GM12801 (cell line): ENCODE measurements around the gene SP100.

Experiments
- CTCF ChIP-seq: IDR thresholded peaks from one replicate; pipeline ENCODE4 v1.5.1; 2011; ENCODE audit warnings: control low read depth; ENCODE audit not compliant: insufficient read length; ENCODE audit errors: extremely low read depth

SP100 gene

GRCh38 chr2:230425377-230425776 lies 9.4 kb downstream of the SP100 start:
- TF ChIP-seq CTCF, result no peak

GRCh38 chr2:230429513-230429912 lies 13.5 kb downstream of the SP100 start:
- TF ChIP-seq CTCF, result no peak

GRCh38 chr2:230430957-230431910 lies 15.2 kb downstream of the SP100 start:
- TF ChIP-seq CTCF, result no peak

GRCh38 chr2:230434677-230435324 lies 18.8 kb downstream of the SP100 start:
- no peak for TF ChIP-seq CTCF

GRCh38 chr2:230435431-230435830 lies 19.4 kb downstream of the SP100 start:
- TF ChIP-seq CTCF, result no peak

GRCh38 chr2:230439590-230439989 lies 23.6 kb downstream of the SP100 start:
- TF ChIP-seq CTCF, result no peak

GRCh38 chr2:230441227-230441897 lies 25.4 kb downstream of the SP100 start:
- no peak for TF ChIP-seq CTCF
